A549 (cell line): ENCODE data around the gene DPEP1.

ENCODE experiments used
- BHLHE40 ChIP-seq: IDR thresholded peaks from 2 replicates; pipeline ENCODE4 v1.6.1; 2012; ENCODE audit warnings: low read depth, low read length, inconsistent platforms
- JUNB ChIP-seq: fragments of >200 bp; sonication (Bioruptor Twin); formaldehyde crosslinking; IDR thresholded peaks from 2 replicates; pipeline ENCODE4 v1.6.1; 2016
- TF ChIP-seq, protein P1 (sequence below): fragments of >200 bp; sonication (Bioruptor Twin); formaldehyde crosslinking; IDR thresholded peaks from 3 replicates; pipeline ENCODE4 v1.5.1; 2016

GRCh38 chr16:89687092-89687940 lies 73.9 kb downstream of the DPEP1 start:
- TF ChIP-seq, protein P1, sequence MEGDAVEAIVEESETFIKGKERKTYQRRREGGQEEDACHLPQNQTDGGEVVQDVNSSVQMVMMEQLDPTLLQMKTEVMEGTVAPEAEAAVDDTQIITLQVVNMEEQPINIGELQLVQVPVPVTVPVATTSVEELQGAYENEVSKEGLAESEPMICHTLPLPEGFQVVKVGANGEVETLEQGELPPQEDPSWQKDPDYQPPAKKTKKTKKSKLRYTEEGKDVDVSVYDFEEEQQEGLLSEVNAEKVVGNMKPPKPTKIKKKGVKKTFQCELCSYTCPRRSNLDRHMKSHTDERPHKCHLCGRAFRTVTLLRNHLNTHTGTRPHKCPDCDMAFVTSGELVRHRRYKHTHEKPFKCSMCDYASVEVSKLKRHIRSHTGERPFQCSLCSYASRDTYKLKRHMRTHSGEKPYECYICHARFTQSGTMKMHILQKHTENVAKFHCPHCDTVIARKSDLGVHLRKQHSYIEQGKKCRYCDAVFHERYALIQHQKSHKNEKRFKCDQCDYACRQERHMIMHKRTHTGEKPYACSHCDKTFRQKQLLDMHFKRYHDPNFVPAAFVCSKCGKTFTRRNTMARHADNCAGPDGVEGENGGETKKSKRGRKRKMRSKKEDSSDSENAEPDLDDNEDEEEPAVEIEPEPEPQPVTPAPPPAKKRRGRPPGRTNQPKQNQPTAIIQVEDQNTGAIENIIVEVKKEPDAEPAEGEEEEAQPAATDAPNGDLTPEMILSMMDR, result no peak
- no peak for TF ChIP-seq JUNB
- no peak for TF ChIP-seq BHLHE40
